NCI-H2196 treated with DMSO at 0.1 percent for 48 hours (cell line): ENCODE data around the gene DUSP23.

Experiments used
- DNase-seq: peaks from one replicate; lab custom pipeline; 2025; ENCODE audit not compliant: unreplicated experiment; lab: John Stamatoyannopoulos, UW

DUSP23 gene

DNA sequence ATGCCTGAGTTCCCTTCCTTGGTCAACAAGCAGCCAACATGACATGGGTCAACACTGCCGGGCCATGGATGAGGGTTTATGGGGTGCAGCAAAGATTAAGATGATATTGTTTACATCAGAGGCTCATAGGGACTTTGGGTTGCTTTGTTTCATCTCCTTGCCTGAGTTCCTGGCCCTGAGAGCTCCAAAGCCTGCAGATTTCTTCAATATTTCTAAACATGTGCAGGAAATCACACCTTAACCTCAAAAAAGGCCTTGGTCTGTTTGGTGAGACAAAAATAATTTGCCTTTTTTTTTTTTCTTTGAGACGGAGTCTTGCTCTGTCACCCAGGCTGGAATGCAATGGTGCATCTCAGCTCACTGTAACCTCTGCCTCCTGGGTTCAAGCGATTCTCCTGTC is 46.8 kb downstream of the DUSP23 start:
- DNase-seq: no peak

- DNase-seq: no peak
These were observed 47.4 kb downstream of the DUSP23 start for GRCh38 chr1:159828176-159828575.

GRCh38 chr1:159828581-159829272 is 48.0 kb downstream of the DUSP23 start:
- DNase-seq: no peak

DNA sequence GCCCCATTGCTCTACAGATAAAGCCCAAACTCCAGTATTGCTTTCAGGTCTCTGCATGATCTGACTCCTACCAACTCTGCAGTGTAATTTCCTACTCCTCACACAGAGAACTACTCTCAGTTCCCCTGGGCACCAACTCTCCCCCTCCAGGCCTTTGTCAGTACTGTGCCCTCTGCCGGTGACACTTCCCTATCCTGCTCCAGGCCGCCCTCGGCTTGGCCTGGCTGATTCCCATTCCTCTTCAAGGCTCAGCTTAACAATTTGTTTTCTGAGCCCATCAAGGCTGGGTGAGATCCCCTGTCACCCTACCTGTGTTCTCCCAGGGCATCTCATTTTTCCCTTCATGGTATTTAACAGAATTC is 48.5 kb downstream of the DUSP23 start:
- no peak for DNase-seq

DNA sequence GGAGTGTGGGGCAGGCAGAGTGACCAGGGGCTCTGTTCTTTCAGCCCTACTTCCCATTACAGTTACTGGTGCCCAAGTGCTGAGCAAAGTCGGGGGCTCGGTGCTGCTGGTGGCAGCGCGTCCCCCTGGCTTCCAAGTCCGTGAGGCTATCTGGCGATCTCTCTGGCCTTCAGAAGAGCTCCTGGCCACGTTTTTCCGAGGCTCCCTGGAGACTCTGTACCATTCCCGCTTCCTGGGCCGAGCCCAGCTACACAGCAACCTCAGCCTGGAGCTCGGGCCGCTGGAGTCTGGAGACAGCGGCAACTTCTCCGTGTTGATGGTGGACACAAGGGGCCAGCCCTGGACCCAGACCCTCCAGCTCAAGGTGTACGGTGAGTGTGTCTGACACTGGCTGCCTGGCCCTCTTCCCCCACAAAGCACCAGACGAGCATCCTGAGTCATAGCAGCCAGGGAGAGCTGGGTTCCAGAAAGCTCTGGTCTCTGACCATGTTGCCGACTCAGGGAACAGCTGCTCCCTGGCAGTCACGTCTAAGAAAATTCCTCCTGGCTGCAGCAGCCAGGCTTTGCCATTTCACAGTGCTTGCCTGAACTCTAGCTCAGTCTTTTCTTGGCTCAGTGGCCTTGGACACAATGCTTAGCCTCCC is 49.2 kb downstream of the DUSP23 start:
- no peak for DNase-seq

DNA sequence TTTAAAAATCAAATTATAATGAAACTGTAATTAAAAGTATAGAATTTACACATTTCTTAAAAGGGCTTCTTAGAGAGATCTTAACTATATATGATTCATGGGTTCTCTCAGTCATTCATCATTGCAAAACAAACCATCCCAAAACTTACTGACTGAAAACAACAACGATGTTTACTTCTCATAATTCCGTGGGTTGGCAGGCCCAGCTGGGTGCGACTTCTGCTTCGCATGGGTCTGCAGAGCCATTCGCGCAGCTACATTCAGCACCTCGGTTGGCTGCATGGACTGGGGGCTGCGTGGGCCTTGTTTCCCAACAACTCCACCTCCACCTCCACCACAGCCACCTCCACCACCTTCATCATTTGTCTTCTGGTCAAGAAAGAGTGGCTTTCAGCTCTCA is 50.0 kb downstream of the DUSP23 start:
- DNase-seq: no peak

GRCh38 chr1:159831412-159832141 is 50.8 kb downstream of the DUSP23 start:
- DNase-seq: no peak
